Cardiac fibroblast (primary cell): Measurements from ENCODE around the gene ZNF558.
A peak's percentile ranks its signal among the peaks of the same experiment; 100 is the strongest.

Source experiments
- DNase-seq, 2 donors: peaks; one replicate each; pipeline versions ENCODE4 v3.0.0 to v3.0.0-alpha.2; 2010; ENCODE audit warnings: low read depth in 2 of 2
- H3K4me3 ChIP-seq, 2 donors: replicated peaks in 1 of 2; 1 replicate in 1 of 2; 2 replicates in 1 of 2; pipeline ENCODE4 v1.5.1; 2011; ENCODE audit warnings: low read depth in 2 of 2, low read length in 2 of 2, mild to moderate bottlenecking in 2 of 2, moderate library complexity in 1 of 2
- CTCF ChIP-seq: IDR thresholded peaks from one replicate; pipeline ENCODE4 v1.5.1; 2011; ENCODE audit warnings: low read depth, mild to moderate bottlenecking, low read length, inconsistent platforms

ZNF558 gene

GRCh38 chr19:8832132-8833021 lies at the start of gene ZNF558, which contains the start of gene MBD3L1:
ZNF558 (minus strand) TSS chr19:8832304; CDS start chr19:8822659, 9,645 bp downstream.
MBD3L1 (plus strand) TSS chr19:8832377; CDS start chr19:8842679, 10,302 bp downstream.
- peak; percentile 98 to 99 for DNase-seq
- TF ChIP-seq CTCF, result no peak
- H3K4me3 ChIP-seq, result peak within 1 kb of the TSS; percentile 76 to 83

- TF ChIP-seq CTCF, result no peak
- DNase-seq, result no peak
- no peak overlapping the region for H3K4me3 ChIP-seq
Observed at GRCh38 chr19:8881512-8881911, 49.4 kb upstream of the ZNF558 start.

- DNase-seq, result no peak
- no peak for TF ChIP-seq CTCF
Observed at GRCh38 chr19:8880868-8881488, 48.9 kb upstream of the ZNF558 start.

GRCh38 chr19:8877854-8878705 lies 46.0 kb upstream of the ZNF558 start:
- H3K4me3 ChIP-seq, result no peak overlapping the region
- no peak for TF ChIP-seq CTCF

More at GRCh38 chr19:8880868-8881488, 48.9 kb upstream of the ZNF558 start:
- H3K4me3 ChIP-seq, result no peak overlapping the region

GRCh38 chr19:8866344-8866743 lies 34.2 kb upstream of the ZNF558 start:
- no peak for DNase-seq
- no peak for TF ChIP-seq CTCF

More at GRCh38 chr19:8877854-8878705, 46.0 kb upstream of the ZNF558 start:
- DNase-seq, result no peak

GRCh38 chr19:8858260-8858659 lies 26.2 kb upstream of the ZNF558 start:
- DNase-seq, result no peak
- no peak for TF ChIP-seq CTCF
- H3K4me3 ChIP-seq, result no peak overlapping the region

More at GRCh38 chr19:8866344-8866743, 34.2 kb upstream of the ZNF558 start:
- H3K4me3 ChIP-seq, result no peak overlapping the region
